H1 (cell line): ENCODE data around the gene TBC1D2. TPM values are rescaled to one million over a fixed set of nuclear protein-coding genes. Genes with fewer than 3 reads are reported as not detected.

Experiments
- CTCF ChIA-PET: fragments of 300-600 bp; sonication (Branson Sonifier 250); formaldehyde crosslinking; loops from one replicate; lab custom pipeline; 2021; ENCODE audit not compliant: partially characterized antibody; lab: Charles Lee
- POLR2A ChIA-PET: fragments of 300-600 bp; sonication (Branson Sonifier 250); formaldehyde crosslinking; loops from one replicate; lab custom pipeline; 2021; ENCODE audit warnings: inconsistent platforms; ENCODE audit not compliant: partially characterized antibody; lab: Charles Lee
- DNase-seq, 2 experiments: peaks; one replicate each; pipeline versions ENCODE4 v3.0.0 to v3.0.0-alpha.2; 2010 to 2022; ENCODE audit warnings: low spot score in 2 of 2, low read depth in 1 of 2, mixed read lengths in 1 of 2
- FAIRE-seq: peaks from 2 replicates; lab custom pipeline; 2011; peaks lifted over from hg19 to GRCh38; lab: Jason Lieb, UNC
- H2AFZ ChIP-seq: 2 replicates; pipeline ENCODE4 v1.8.1; 2012; ENCODE audit warnings: low read length, inconsistent platforms
- H2AK5ac ChIP-seq: 2 replicates; pipeline ENCODE4 v1.6.1; 2013; ENCODE audit warnings: low read depth, low read length
- H2BK120ac ChIP-seq: replicated peaks from 2 replicates; pipeline ENCODE3; 2013; ENCODE audit warnings: low read depth, low read length, inconsistent platforms
- H2BK12ac ChIP-seq: 2 replicates; pipeline ENCODE4 v1.6.1; 2013; ENCODE audit warnings: low read depth, low read length
- H2BK15ac ChIP-seq: 2 replicates; pipeline ENCODE4 v1.6.1; 2013; ENCODE audit warnings: low read length
- H2BK20ac ChIP-seq: 2 replicates; pipeline ENCODE4 v1.6.1; 2013; ENCODE audit warnings: low read length
- H2BK5ac ChIP-seq: 2 replicates; pipeline ENCODE4 v1.6.1; 2013; ENCODE audit warnings: low read depth, low read length
- H3K14ac ChIP-seq: 2 replicates; pipeline ENCODE4 v1.6.1; 2013; ENCODE audit warnings: inconsistent platforms; ENCODE audit not compliant: insufficient read length
- H3K18ac ChIP-seq: 2 replicates; pipeline ENCODE4 v1.6.1; 2013; ENCODE audit warnings: low read length; ENCODE audit errors: extremely low read depth
- H3K23ac ChIP-seq: 2 replicates; pipeline ENCODE4 v1.6.1; 2013; ENCODE audit warnings: inconsistent platforms; ENCODE audit not compliant: insufficient read length
- H3K23me2 ChIP-seq: 2 replicates; pipeline ENCODE4 v1.6.1; 2013; ENCODE audit warnings: low read depth, low read length
- H3K27ac ChIP-seq: 2 replicates; pipeline ENCODE4 v1.6.1; 2011; ENCODE audit warnings: low read depth, low read length, inconsistent platforms
- H3K27me3 ChIP-seq, 4 experiments: replicated peaks in 1 of 4; 1 replicate in 1 of 4; 2 replicates in 3 of 4; pipeline versions ENCODE4 v1.6.1 to v1.8.1; 2011 to 2013; ENCODE audit warnings: low read length in 3 of 4, mild to moderate bottlenecking in 3 of 4, inconsistent platforms in 2 of 4, mixed read lengths in 2 of 4, moderate library complexity in 1 of 4; ENCODE audit not compliant: control insufficient read depth in 3 of 4, insufficient read depth in 3 of 4; ENCODE audit errors: extremely low read depth in 1 of 4
- H3K36me3 ChIP-seq, 4 experiments: 2 replicates each; pipeline versions ENCODE4 v1.6.1 to v1.8.1; 2011 to 2013; ENCODE audit warnings: mild to moderate bottlenecking in 4 of 4, low read length in 3 of 4, moderate library complexity in 2 of 4, control low read depth in 1 of 4, inconsistent platforms in 1 of 4; ENCODE audit not compliant: insufficient read depth in 4 of 4, control insufficient read depth in 2 of 4
- H3K4ac ChIP-seq: replicated peaks from 2 replicates; pipeline ENCODE3; 2013; ENCODE audit warnings: low read length, low read depth, mixed read lengths, inconsistent platforms; ENCODE audit not compliant: insufficient read length
- H3K4me1 ChIP-seq, 4 experiments: replicated peaks in 1 of 4; 1 replicate in 1 of 4; 2 replicates in 3 of 4; pipeline versions ENCODE4 v1.6.1 to v1.8.1; 2011 to 2013; ENCODE audit warnings: low read length in 3 of 4, inconsistent platforms in 2 of 4, mixed read lengths in 1 of 4; ENCODE audit not compliant: insufficient read depth in 4 of 4, control insufficient read depth in 3 of 4
- H3K4me2 ChIP-seq, 2 experiments: 2 replicates each; pipeline versions ENCODE4 v1.6.1 to v1.8.1; 2011 to 2013; ENCODE audit warnings: low read depth in 2 of 2, low read length in 2 of 2, control low read depth in 1 of 2, inconsistent platforms in 1 of 2, mild to moderate bottlenecking in 1 of 2; ENCODE audit not compliant: insufficient read depth in 1 of 2
- H3K4me3 ChIP-seq, 4 experiments: fragments of 200-600, 300-600 bp in 1 of 4; sonication (generic), shearing (Covaris generic), sonication (Bioruptor Twin) in 1 of 4; 2 replicates each; pipeline versions ENCODE4 v1.5.1 to v1.8.1; 2011 to 2016; ENCODE audit warnings: low read length in 4 of 4, low read depth in 3 of 4, control low read depth in 2 of 4, inconsistent platforms in 2 of 4, mild to moderate bottlenecking in 2 of 4, mixed read lengths in 1 of 4, moderate library complexity in 1 of 4; ENCODE audit not compliant: insufficient read depth in 2 of 4; ENCODE audit errors: extremely low read depth in 1 of 4
- H3K56ac ChIP-seq: replicated peaks from 2 replicates; pipeline ENCODE3; 2013; ENCODE audit warnings: low read depth, mild to moderate bottlenecking, mixed read lengths, low read length, inconsistent platforms; ENCODE audit not compliant: insufficient read length
- H3K79me1 ChIP-seq: 2 replicates; pipeline ENCODE4 v1.6.1; 2013; ENCODE audit warnings: low read depth, low read length, control low read depth
- H3K79me2 ChIP-seq, 2 experiments: 2 replicates each; pipeline versions ENCODE4 v1.6.1 to v1.8.1; 2012 to 2013; ENCODE audit warnings: low read length in 2 of 2, mild to moderate bottlenecking in 2 of 2, inconsistent platforms in 1 of 2; ENCODE audit not compliant: insufficient read depth in 2 of 2, control insufficient read depth in 1 of 2
- H3K9ac ChIP-seq, 4 experiments: replicated peaks in 1 of 4; 1 replicate in 1 of 4; 2 replicates in 3 of 4; pipeline versions ENCODE4 v1.6.1 to v1.8.1; 2011 to 2013; ENCODE audit warnings: low read depth in 3 of 4, low read length in 3 of 4, control low read depth in 2 of 4, mild to moderate bottlenecking in 2 of 4, moderate library complexity in 2 of 4, inconsistent platforms in 1 of 4; ENCODE audit errors: extremely low read depth in 1 of 4
- H3K9me3 ChIP-seq, 2 experiments: 2 replicates each; pipeline versions ENCODE4 v1.6.1 to v1.8.1; 2012 to 2013; ENCODE audit warnings: mild to moderate bottlenecking in 2 of 2, moderate library complexity in 2 of 2, control low read depth in 1 of 2, inconsistent platforms in 1 of 2, low read depth in 1 of 2, low read length in 1 of 2, mixed read lengths in 1 of 2; ENCODE audit not compliant: insufficient read depth in 2 of 2
- H4K20me1 ChIP-seq, 2 experiments: replicated peaks in 1 of 2; 2 replicates each; pipeline versions ENCODE3 to v1.8.1; 2011 to 2013; ENCODE audit warnings: inconsistent platforms in 2 of 2, low read length in 2 of 2, mild to moderate bottlenecking in 1 of 2; ENCODE audit not compliant: insufficient read depth in 2 of 2, control insufficient read depth in 1 of 2
- H4K5ac ChIP-seq: 2 replicates; pipeline ENCODE4 v1.6.1; 2013; ENCODE audit warnings: low read length, low read depth, mixed read lengths, inconsistent platforms; ENCODE audit not compliant: insufficient read length
- H4K8ac ChIP-seq: 2 replicates; pipeline ENCODE4 v1.8.0; 2013; ENCODE audit warnings: mild to moderate bottlenecking, moderate library complexity, low read length, inconsistent platforms; ENCODE audit not compliant: insufficient read depth; ENCODE audit errors: extremely low read depth
- H4K91ac ChIP-seq: replicated peaks from 2 replicates; pipeline ENCODE3; 2013; ENCODE audit warnings: low read length, mixed read lengths, inconsistent platforms; ENCODE audit not compliant: insufficient read length
- CEBPB ChIP-seq: IDR thresholded peaks from 2 replicates; pipeline ENCODE4 v1.6.1; 2012; ENCODE audit warnings: low read depth, low read length
- YY1 ChIP-seq: IDR thresholded peaks from 2 replicates; pipeline ENCODE4 v1.6.1; 2011; ENCODE audit warnings: low read depth, mild to moderate bottlenecking, low read length
- WGBS, 2 experiments: shearing (Covaris generic) in 1 of 2; methylation state at CpG; one replicate each; pipeline versions ENCODE4 v1.1.6 to v1.1.7; 2013 to 2015; ENCODE audit warnings: low lambda C conversion rate in 2 of 2, mixed read lengths in 2 of 2, inconsistent platforms in 1 of 2, low coverage in 1 of 2, missing lambda C conversion rate in 1 of 2; ENCODE audit not compliant: insufficient replicate concordance in 2 of 2, insufficient coverage in 1 of 2, insufficient read length in 1 of 2; ENCODE audit errors: extremely low coverage in 1 of 2, missing lambda C conversion rate in 1 of 2; 5-methylcytosine and 5-hydroxymethylcytosine counted together
- polyA plus RNA-seq, 7 experiments: library from polyadenylated mRNA; depleted of rRNA in 3 of 7; stranded (reverse) in 5 of 7; unstranded in 2 of 7; fragments of >200 nt in 5 of 7; fragments of 200-250 nt in 2 of 7; gene quantifications; 1 replicate in 5 of 7; 2 replicates in 1 of 7; 4 replicates in 1 of 7; pipeline versions ENCODE4 v1.2.1 to v1.2.3, GENCODE V29; 2011 to 2013; ENCODE audit warnings: missing spikeins in 2 of 7, mixed read lengths in 2 of 7
- total RNA-seq: library from RNA; stranded (reverse); fragmentation: NEBNext Ultra II Directional; extraction: Animal tissue kit (Norgen Biotek cat#: 25700); gene quantifications from 2 replicates; pipeline ENCODE4 v1.2.1, GENCODE V29; 2021
- TF ChIP-seq, protein P1 (sequence below), 3 experiments: IDR thresholded peaks; 1 replicate in 2 of 3; 2 replicates in 1 of 3; pipeline versions ENCODE4 v1.5.1 to v1.6.1; 2011; ENCODE audit warnings: low read length in 3 of 3, mild to moderate bottlenecking in 3 of 3, inconsistent platforms in 2 of 3, low read depth in 1 of 3, moderate library complexity in 1 of 3; ENCODE audit not compliant: insufficient read depth in 1 of 3; ENCODE audit errors: control extremely low read depth in 1 of 3

TBC1D2 gene
- total and polyA plus RNA-seq, 2 of the 8 experiments (the other 6 are each of a cell fraction or from before 2014, with no cell fraction given): 7.4 TPM

DNA sequence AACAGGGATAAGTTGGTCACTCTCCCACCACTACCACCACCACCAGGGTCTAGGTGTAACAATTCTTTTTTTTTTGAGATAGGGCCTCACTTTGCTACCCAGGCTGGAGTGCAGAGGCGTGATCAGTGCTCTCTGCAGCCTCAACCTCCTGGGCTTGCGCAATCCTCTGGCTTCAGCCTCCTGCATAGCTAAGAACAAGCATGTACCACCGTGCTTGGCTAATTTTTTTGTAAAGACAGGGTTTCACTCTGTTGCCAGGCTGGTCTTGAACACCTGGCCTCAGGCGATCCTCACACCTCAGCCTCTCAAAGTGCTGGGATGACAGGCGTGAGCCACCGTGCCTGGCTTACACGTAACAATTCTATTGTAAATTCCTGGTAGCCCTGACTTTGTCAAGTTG, 90.5 kb downstream of the TBC1D2 start:
- FAIRE-seq: no peak
- Histone ChIP-seq H2AK5ac (no peak overlapping the region), H2BK120ac (no peak overlapping the region), H3K23ac (no peak overlapping the region), H3K14ac (no peak overlapping the region), H3K56ac (no peak overlapping the region), H3K4me1 (peaks cover 2 to 13% (median 5%) of the 10 kb centered on the region in 4 experiments; a peak in 4 of 7 replicates), H3K4me3 (no peak overlapping the region), H4K20me1 (peaks cover 2 to 11% of the 10 kb centered on the region in 2 experiments), H4K5ac (no peak overlapping the region), H3K9me3 (no peaks in the 10 kb centered on the region), H3K4me2 (no peak overlapping the region), H4K8ac (no peak overlapping the region), H3K79me1 (peaks cover 4% of the 10 kb centered on the region; the same call in 1 of the 2 replicates), H4K91ac (no peak overlapping the region), H2BK15ac (no peak overlapping the region), H2BK12ac (no peak overlapping the region), H3K23me2 (no peaks in the 10 kb centered on the region), H2BK5ac (no peak overlapping the region), H3K9ac (no peak overlapping the region), H2BK20ac (no peak overlapping the region), H3K27ac (no peak overlapping the region), H3K4ac (no peak overlapping the region), H3K18ac (no peak overlapping the region), H3K36me3 (no peaks in the 10 kb centered on the region), H3K27me3 (no peaks in the 10 kb centered on the region), H3K79me2 (no peaks in the 10 kb centered on the region; a peak in 1 of 4 replicates), H2AFZ (no peak overlapping the region)
- 91% methylated on average over 7 of the region's 7 CpGs; no CpG with 5 or more reads in 1 of the 2 experiments for WGBS, 2 experiments
- TF ChIP-seq YY1 (no peak), CEBPB (peak; percentile 84)
- TF ChIP-seq, protein P1, sequence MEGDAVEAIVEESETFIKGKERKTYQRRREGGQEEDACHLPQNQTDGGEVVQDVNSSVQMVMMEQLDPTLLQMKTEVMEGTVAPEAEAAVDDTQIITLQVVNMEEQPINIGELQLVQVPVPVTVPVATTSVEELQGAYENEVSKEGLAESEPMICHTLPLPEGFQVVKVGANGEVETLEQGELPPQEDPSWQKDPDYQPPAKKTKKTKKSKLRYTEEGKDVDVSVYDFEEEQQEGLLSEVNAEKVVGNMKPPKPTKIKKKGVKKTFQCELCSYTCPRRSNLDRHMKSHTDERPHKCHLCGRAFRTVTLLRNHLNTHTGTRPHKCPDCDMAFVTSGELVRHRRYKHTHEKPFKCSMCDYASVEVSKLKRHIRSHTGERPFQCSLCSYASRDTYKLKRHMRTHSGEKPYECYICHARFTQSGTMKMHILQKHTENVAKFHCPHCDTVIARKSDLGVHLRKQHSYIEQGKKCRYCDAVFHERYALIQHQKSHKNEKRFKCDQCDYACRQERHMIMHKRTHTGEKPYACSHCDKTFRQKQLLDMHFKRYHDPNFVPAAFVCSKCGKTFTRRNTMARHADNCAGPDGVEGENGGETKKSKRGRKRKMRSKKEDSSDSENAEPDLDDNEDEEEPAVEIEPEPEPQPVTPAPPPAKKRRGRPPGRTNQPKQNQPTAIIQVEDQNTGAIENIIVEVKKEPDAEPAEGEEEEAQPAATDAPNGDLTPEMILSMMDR (IDR thresholded peaks at IDR 0.05; ENCODE audit: control extremely low read depth in 1 of 3, insufficient read depth in 1 of 3, low read depth in 1 of 3, low read length in 3 of 3): no peak
- no peak for DNase-seq
- CTCF ChIA-PET: no interaction called here
- POLR2A ChIA-PET: interaction anchor here (1.3 kb wide), 1 partner anchor 46 kb away, joined by 4 read pairs; the partner anchor contains the start of gene TRIM14
